GM18499 (cell line): Measurements from ENCODE around the gene H6PD.

Source experiments
- ATAC-seq: cut with Tn5 transposase; IDR thresholded peaks from one replicate; pipeline ENCODE4 v1.9.1; 2021; ENCODE audit warnings: moderate number of reproducible peaks; ENCODE audit not compliant: insufficient read depth, unreplicated experiment

The H6PD gene

DNA sequence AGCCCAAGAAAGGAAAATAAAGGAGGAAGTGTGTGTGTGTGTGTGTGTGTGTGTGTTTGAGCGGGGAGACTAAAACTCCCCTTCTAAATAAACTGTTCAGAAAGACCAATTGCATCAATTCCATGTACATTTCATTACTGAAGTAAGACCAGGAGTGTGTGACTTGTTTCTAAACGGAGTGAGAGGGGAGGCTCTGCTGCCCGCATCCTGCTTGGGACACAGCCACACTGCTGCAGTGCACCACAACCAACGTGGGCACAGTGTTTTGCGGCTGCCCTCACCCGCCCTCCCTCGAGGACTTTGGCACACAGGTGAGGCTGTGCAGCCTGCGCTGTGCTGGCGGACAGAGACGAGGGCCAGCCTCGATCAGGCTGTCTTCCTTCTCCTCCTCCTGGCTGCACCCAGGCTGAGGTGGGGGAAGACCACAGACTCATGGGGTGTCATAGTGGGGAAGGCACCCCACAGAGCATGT is 31.0 kb upstream of the H6PD start:
- ATAC-seq = no peak

DNA sequence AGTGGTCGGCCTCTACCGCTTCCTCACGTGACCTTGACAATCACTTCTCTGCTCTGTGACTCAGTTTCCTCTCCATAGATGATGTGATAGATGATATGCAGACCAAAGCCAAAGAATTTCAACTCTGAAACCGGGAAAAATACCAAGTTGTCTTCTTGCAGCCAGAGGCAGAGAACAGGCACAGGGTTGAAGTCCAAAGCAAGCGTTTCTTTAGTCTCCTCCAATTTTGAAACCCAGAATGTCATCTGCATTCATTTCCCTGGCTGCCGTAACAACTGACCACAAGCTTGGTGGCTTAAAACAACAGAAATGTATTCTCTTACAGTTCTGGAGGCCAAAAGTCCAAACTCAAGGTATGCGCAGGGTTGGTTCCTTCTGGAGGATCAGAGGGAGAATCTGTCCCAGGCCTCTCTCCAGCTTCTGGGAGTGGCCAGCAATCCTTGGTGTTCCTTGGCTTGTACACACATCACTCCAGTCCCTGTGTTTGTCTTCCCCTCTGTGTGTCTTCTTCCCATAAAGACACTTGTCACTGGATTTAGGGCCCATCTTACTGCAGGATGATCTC is 30.3 kb upstream of the H6PD start:
- no peak for ATAC-seq

DNA sequence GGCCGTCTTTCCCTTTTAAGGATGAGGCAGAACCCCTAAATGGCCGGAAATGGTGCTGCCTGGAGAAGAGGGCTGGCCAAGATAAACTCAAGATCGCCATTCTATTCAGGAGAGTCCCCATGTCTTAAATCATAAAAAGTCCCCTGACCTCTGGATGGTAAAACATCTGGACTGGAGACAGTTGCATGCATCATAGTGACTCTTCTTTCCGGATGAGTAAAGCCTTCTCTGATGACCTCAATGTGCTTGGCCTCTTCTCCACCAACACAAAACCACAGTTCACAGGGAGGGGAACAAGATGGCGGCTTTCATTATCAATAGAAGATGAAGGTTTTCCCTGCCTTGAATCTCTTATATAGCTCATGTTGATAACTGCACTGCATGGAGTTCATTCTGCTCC is 27.5 kb upstream of the H6PD start:
- no peak for ATAC-seq

DNA sequence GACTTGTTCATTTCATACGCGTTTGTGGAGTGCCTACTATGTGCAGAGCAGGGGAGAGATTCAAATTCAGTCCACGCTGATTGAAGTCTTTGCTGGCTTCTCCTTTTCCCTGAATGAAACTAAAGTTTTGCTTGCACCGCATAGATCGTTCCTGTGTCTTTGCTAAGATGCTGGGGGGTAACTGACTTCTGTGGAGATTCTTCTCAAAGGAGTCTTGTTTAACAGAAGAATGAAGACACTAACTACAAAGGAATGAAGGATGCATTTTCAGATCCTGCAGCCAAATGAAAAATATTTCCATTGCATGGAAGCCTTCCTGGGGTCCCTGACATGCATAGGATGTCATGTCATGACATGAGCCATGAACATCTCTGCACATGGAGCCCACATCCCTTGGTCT is 26.9 kb upstream of the H6PD start:
- no peak for ATAC-seq

DNA sequence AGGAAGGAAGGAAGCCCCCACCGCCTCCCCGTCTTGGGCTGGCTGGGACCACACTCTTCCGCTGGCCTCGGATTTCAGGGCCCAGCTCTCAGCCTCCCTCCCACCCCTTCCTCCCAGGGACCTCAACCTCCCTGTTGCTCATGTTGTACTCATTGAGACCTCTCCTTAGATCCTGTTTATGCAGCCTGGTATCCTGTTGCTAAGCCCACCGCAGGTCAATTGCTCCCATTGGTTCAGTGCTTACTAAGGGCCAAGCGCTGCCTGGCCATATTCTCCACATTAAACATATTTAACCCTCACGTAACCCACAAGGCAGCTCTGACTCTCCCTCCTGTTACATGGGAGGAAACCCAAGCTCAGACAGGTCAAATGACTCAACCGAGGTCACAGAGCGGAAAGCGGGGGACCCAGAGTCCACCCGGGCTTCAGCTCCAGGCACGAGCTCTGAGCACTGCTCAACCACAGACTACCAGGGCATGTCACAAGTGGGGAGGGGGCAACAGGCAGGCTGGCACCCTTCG is 23.2 kb upstream of the H6PD start:
- ATAC-seq = no peak

DNA sequence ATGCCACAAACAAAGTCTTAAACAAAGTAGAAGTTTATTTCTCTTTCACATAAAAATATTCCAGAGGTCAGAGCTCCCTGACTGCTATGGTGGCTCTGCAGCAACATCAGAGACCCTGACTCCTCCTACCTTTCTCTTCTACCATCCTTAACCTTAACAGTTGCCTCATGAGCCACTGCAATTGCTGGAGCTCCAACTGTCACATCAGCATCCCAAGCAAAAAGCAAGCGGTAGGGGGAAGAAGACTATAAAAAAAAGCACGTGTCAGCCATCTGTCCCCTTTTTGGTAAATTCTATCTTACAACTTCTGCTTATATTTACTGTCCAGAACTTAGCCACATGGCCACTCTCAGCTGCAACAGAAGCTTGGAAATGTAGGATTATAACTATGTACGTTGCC is 21.8 kb upstream of the H6PD start:
- no peak for ATAC-seq

DNA sequence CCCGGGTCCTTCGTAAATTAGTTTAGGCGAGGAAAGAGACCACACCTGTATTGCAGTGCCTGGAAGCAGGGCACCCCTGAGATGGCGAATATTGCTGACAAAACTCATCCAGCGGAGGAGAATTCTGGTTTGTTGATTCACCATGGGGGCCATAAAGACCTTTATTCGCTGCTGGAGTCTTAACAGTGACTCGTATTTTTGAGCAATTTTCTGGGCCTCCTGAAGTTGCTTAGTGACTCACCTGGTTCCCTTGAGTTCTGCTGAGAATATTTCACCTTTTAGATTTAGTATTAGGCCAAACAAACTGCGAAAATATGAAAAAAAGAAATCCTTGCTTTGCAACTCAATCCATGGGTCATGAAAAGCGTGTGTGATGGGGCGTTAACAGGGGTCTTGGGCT is 20.6 kb upstream of the H6PD start:
- no peak for ATAC-seq

DNA sequence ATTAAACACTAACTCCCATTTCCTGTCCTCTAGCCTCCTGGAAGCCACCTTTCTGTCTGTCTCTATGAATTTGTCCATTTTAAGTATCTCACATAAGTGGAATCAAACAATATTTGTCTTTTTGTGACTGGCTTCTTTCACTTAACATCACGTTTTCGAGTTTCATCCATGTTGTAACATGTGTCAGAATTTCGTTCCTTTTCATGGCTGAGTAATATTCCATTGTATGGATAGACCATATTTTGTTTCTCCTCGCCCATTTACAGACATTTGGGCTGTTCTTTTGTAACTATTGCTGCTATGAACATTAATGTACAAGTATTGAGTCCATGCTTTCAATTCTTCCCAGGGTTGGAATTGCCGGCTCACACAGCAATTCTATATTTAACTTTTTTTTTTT is 15.7 kb upstream of the H6PD start:
- no peak for ATAC-seq

DNA sequence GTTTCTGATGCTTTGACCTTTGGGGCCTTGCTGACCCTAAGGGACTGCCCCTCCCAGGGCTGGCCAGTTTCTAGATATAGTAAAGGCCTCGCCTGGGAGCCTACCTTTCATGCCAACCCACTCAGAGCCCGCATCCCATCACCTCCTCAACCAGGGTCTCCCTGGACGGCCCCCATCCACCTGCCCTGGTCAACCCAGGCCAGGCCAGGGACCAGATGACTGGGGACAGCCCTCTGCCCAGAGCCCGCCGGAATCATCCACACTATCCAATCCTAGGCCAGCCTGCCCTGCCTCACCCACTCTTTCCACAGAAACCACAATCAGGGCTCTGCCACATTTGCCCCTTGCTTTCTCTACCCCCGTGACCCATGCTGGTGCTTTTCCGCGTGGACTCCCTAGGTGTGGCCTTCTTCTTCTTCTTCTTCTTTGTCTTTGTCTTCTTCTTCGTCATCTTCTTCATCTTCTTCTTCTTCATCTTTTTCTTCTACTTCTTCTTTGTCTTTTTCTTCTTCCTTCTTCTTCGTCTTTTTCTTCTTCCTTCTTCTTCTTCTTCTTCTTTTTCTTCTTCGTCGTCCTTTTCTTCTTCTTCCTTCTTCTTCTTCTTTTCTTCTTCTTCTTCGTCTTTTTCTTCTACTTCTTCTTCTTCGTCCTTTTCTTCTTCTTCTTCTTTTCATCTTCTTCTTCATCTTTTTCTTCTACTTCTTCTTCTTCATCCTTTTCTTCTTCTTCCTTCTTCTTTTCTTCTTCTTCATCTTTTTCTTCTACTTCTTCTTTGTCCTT is 11.5 kb upstream of the H6PD start:
- no peak for ATAC-seq

DNA sequence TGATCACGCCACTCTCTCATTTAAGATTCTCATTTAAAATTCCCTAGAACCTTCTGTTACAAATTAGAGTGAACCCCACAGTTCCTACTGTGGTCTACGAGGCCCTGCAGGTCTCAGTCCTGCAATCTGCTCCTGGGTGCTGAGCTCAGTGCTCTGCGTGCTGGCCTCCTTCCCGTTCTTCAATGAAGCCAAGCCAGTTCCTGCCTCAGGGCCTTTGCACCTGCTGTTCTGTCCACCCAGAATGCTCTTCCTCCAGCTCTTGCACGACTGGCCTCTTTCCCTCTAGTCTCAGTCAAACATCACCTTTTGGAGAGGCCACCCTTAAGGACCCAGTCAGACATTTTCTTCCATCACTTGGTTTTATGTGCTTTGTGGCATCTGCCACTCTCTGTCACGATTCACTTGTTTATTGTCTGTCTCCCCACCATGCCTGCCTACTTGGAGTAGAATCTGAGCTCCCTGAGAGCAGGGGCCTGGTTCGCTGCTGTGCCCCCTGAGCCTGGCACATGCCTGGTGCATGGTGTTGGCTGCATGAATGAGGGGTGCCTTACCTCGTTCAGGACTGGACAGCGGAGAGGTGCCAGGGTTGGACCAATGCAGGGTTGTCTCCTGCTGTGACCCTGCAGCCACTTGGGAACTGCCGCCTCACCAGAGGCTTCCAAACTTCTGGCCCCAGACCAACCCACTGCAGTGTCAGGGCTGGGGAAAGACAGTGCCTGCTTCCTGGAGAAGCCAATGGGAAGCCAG is 9.7 kb upstream of the H6PD start:
- ATAC-seq = no peak

DNA sequence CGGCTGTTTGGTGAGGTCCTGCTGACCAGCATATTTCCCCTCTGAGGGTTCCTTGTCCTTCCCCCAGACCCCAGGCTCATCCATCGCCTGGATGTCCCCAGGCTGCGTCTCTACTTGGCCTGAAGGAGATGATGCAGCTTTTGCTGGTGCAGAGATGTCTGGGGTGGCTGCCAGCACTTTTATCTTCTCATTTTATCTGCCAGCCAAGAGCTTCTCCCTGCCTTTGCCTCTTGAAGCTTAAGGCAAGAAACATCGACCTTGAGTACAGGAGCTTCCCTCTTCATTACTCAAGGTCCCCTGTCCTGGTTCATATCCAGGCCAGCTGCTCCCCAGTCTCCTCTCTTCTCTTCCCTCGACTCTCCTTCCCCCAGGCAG is 9.2 kb upstream of the H6PD start:
- ATAC-seq = no peak

DNA sequence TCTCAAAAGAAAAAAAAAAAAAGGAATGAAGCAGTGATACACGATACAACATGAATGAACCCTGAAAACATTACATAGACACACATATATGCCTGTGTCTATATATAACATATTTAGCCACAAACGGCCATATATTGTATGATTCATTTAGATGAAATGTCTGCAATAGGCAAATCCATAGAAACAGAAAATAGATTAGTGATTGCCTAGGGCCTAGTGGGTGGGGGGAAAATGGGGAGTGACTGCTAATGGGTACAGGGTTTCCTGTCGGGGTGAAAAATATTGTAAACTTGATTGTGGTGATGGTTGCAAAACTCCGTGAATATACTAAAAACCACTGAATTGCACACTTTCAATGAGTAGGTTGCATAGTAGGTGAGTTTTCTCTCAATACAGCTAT is 6.0 kb upstream of the H6PD start:
- no peak for ATAC-seq

DNA sequence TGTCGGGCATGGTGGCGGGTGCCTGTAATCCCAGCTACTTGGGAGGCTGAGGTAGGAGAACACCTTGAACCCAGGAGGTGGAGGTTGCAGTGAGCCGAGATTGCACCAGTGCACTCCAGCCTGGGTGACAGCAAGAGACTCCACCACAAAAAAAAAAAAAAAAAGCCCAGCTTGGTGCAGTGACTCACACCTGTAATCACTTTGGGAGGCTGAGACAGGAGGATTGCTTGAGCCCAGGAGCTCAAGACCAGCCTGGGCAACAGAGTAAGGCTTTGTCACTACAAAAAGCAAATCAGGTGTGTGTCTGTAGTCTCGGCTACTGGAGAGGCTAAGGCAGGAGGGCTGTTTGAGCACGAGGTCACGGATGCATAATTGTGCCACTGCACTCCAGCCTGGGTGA is 5.0 kb upstream of the H6PD start:
- no peak for ATAC-seq

DNA sequence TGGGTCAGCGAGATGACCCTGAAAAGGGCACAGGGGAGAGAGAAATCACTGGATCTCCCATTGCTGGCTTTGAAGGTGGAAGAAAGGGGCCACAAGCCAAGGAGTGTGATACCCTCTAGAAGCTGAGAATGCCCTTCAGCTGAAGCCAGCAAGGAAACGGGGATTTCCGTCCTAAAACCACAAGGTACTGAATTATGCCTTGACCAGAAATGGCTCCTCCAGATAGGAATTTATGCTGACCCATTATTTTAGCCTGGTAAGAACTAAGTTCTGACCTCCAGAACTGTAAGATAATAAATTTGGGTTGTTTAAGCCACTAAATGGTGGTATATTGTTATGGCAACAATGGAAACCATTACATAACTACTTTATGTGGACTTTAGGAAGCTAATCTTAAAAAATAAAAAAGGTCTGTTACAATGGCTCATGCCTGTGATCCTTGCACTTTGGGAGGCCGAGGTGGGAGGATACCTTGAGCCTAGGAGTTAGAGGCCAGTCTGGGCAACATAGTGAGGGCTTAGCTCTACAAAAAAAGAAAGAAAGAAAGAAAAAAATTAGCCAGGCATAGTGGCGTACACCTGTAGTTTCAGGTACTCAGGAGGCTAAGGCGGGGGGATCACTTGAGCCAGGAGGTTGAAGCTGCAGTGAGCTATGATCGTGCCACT is 3.6 kb upstream of the H6PD start:
- ATAC-seq = no peak

DNA sequence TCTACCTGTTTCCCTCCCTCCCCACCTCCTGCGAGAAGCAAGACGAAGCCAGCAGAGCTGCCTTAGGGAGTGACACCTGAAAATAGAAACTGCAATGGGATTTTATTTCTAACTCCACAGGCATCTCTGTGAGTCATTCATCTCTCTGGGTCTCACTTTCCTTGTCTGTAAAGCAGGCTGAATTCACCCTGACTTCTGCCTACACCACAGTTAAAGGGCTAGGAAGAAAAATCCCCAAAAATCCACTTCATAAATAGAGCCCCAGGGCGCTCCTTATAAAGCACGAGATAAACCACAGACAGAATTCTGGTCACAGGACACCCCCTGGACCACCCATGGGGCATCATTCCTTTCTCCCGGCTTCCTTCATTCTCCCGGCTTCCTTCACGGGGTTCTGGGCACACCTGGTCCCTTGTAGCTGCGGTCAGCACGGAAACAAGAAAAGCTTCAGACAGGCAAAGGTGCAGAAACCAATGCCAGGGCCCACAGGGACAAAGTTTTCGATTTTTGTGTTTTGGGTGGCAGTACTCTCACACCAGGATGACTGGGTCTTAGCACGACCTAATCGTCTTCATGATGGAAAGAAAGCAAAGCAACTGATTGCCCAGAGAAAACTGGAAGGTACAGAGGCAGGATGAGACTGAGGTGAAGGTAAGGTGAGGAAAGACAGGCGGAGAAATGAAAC is 2.8 kb upstream of the H6PD start:
- no peak for ATAC-seq

DNA sequence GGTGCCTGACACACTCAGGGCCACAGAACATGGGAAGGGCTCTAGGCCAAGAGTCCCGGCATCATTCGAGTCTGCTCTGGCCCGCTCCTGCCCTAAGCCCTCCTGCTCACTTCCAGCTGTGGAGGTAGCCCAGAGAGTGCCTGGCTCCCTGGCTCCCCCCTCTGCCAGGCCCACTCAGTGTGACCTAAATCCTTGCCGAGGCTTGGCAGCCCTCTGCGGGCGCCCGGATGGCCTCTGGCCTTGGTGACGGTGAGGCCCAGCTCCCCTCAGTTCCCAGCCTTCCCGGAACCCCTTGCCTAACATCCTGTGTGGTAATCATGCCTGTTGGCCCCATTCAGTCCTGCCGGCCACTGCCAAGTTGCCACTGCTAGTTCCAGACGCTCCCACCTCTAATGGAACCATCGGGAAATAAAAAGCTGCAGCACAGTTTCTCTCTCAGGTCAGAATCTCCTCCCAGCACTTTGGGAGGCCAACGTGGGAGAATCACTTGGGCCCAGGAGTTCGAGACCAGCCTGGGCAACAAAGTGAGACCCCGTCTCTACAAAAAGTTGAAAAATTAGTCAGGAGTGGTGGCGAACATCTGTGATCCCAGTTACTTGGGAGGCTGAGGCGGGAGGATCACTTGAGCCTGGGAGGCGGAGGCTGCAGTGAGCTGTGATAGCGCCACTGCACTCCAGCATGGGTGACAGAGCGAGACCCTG is 1.2 kb upstream of the H6PD start:
- ATAC-seq = no peak

DNA sequence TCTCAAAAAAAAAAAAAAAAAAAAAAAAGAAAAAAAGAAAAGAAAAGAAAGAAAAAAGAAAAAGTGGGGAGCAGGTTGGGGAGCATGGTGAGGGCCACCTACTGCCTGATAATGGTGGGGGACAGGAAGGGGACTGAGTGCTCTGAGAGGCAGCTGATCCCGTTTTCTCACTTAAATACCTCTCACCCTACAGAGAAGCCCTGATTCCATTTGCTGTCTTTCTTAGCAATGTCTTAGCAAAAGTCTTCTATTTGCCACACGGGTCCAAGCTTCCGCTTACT is 692 bp upstream of the H6PD start:
- no peak for ATAC-seq

DNA sequence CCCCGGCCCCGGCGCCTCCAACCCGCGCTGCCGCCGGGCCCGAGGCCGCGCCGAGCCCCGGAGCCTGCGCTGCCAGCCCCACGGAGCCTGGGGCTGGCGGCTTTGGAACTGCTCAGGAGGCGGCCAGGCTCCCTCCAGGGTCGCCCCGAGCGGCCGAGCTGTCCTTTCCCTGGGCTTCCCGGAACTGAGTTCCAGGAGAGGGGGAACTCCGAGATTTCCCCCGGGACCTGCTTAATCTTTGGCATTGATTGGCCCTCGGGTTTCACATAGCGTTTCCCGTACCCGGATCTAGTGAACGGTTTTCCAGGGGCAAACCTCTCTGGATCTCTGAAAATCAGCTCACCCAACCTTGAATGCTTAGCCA is 504 bp downstream of the H6PD start:
- ATAC-seq = peak; percentile 19

DNA sequence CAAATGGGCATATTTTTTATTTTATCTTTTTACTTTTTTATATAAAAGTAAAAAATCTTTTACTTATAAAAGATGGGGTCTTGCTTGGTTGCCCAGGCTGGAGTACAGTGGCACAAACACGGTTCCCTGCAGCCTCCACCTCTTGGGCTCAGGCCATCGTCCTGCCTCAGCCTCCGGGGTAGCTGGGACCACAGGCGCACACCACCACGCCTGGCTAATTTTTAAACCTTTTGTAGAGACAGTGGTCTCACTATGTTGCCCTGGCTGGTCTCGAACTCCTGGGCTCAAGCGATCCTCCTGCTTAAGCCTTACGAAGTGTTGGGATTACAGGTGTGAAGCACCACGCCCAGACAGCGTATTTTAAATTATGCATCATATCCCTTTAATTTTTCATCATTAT is 986 bp downstream of the H6PD start:
- ATAC-seq = no peak

DNA sequence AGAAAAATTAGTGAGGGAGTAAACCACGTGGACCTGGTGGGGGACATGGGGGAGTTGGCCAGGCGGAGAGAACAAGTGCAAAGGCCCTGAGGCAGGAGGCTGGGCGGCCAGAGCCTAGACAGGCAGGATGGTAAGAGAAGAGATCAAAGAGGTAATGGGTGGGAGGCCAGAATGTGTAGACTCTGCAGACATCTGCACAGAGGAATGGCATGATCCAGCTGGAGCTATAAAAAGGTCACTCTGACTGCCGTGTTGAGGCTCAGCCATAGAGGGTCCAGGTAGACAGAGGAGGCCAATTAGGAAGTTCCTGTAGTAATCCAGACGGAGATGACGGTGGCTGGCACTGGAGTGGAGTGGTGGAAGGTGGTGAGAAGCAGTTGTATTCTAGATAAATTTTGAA is 3.6 kb downstream of the H6PD start:
- ATAC-seq = no peak
